ENCODE measurements around the gene GABBR2.

GABBR2 gene

DNA sequence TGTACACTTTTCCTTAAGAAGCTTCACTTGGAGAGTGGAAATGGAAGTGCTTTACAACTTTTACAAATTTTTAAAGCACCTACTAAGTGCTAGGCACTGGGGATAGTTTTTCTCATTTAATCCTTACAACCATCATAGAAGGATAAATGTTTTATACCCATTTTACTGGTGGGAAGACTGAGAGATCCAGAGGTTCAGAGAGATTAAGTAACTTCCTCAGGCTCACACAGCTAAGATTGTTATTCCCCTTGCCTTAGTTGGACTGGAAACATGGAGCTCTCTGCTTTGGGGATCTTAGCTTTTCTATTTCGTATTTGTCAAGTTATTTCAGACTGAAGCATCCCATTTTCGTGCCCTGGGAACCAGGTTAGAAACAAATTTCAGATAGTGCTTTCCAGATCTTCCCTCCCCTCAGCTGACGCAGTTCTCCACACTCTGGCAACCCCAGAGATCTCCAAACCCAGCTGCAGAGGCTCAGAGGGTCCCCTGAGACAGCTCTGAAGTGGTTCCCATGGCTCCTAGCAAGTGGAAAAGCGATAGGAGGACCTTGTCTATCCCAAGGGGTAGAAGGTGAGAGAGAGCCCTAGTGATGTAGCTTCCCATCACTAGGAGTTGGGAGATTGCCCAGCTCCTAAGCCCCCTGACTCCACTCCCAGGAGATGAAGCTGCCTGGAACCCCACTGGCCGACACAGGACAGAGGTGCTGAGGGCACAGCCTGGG is 16.2 kb upstream of the GABBR2 start:
- in situ Hi-C loops (cut with MboI; ENCODE audit: low sequenced_read_pairs): no loop called here

- in situ Hi-C loops (cut with MboI; ENCODE audit: low sequenced_read_pairs): no loop called here
Measured at GRCh38 chr9:98721643-98722042, 12.9 kb upstream of the GABBR2 start.

DNA sequence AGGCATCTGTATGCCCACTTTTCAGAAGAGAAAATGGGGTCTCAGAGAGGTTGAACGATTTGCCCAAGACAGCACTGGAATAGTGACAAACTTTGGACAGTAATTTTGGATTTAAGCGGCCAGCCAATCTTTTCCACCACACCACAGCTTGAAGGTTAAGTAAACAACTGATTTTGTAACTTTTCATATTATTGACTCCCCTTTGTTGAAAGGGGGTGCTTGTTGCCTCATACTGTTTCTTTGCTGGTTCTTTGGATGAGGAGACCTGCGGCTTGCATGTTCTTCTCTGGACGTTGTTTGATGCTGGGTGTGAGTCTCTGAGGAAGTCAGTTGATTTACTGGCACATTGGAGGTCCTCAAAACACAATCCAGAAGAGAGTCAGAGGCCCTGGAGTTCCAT is 11.7 kb upstream of the GABBR2 start:
- in situ Hi-C loops (cut with MboI; ENCODE audit: low sequenced_read_pairs): no loop called here

GRCh38 chr9:98719055-98719454 is 10.3 kb upstream of the GABBR2 start:
- in situ Hi-C loops (cut with MboI; ENCODE audit: low sequenced_read_pairs): no loop called here

DNA sequence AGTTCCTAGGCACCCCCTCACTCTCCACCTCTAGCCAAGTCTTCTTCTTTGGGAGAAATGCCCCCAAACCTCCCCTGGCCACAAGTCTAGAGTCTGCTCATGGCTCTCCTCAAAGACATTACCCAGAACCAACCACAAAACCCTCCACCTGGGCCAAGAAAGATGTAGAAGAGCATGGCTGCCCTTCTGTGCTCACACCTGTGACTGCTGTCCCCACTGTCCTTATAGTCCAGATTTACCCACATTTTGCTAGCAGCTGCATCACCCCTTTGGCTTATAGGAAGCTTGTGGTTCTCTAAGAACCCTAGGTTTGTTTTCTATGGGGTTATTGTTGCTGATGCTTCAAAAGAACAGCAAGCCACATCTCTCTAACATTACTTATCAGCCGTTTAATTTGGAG is 6.1 kb upstream of the GABBR2 start:
- in situ Hi-C loops (cut with MboI; ENCODE audit: low sequenced_read_pairs): no loop called here

DNA sequence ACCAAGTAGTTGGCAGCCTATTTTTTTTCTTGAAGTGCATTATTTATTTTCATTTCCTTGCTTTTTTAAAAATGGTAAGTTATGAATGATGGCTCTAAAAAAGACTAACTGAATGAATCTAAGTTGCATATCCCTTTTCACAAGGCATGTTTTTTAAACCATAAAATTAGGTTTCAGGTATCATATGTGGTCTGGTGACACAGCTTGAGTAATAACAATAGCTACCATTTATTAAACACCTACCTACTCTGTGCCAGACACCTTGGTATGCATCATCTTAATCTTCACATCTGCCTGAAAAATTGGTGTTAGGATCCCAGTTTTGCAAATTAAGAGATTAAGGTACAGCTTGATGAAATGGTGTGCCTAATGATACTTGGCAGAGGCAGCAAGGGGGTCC is 4.3 kb upstream of the GABBR2 start:
- in situ Hi-C loops (cut with MboI; ENCODE audit: low sequenced_read_pairs): no loop called here

- in situ Hi-C loops (cut with MboI; ENCODE audit: low sequenced_read_pairs): no loop called here
Measured at GRCh38 chr9:98709968-98710965, 1.5 kb upstream of the GABBR2 start.

DNA sequence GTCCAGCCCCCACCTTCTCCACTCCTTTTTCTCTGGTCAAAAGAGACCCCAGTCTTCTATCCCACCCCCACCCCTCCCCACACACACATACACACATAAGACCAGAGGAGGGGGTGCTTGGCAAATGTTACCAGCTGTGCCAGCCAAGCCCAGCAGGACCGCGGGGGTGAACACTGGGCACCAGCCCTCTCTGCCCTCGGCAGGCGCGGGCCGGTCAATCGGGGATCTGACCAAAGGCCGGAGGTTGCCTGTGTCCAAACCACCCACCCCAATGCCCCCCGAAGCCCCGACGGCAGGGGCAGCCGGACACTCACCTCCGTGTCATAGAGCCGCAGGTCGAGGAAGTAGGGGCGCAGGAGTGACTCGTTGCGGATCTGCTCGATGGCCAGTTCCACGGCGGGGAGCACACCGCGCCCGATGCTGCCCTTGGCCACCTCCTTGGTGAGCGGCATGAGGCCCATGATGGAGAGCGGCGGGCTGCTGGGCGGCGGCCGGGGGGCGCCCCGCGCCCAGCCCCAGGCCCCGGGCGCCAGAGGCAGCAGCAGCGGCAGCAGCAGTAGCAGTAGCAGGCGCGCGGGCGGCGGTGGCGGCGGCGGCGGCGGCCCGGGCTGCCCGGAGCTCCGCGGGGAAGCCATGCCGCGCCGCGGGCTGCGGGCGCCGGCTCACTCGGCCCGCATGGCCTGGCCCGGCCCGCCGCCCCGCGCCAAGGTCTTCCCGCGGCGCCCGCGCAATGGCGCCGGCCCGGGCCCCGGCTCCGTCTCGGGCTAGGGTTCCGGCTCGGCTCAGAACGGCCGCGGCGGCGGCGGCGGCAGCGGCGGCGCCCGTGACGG is 417 bp downstream of the GABBR2 start:
- in situ Hi-C loops (cut with MboI; ENCODE audit: low sequenced_read_pairs): no loop called here

DNA sequence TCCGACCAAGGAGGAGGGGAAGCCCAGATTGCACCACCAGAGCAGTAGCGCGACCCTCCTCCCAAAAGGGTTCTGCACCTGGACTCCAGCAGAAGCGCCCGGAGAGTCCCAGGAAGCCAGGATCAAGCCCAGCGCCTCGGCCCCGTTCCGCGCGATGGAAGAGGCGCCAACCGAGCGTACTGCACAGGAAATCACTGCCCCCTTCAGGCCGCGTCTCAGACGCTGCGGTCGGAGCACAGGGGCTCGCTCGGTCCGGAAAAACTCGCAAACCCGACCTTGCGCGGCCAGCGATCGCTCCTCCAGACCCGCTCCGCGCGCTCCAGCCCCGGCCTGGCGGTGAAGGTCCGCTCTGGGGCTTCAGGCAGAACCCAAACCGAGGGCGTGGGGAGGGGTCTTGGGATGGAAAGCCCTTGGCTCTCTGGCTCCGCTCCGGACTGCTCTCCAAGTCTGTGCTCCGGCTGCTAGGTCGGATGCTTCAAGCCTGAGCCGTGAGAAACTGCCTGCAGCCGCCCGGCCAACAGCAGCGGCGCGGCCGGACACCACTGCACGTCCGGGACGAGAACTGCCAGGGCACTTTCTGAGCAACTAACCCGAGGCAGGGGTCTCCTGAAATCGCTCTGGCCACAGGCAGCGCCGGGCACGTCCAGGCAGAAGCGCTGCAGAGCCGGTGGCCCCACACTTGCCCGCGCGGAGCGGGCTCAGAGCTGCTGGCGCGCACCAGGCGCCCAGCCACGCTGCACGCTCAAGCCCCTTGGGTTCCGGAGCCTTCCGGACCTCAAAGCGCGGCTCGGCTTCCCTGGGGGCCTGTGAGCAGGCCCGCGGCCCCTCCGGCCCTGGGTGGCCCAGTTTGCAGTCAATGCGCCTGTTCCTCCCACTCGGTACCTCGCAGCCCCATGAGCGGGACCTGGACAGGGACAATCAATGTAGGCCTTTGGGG is 1.3 kb downstream of the GABBR2 start:
- in situ Hi-C loops (cut with MboI; ENCODE audit: low sequenced_read_pairs): no loop called here

- in situ Hi-C loops (cut with MboI; ENCODE audit: low sequenced_read_pairs): no loop called here
Measured at GRCh38 chr9:98706651-98707165, 2.0 kb downstream of the GABBR2 start.

DNA sequence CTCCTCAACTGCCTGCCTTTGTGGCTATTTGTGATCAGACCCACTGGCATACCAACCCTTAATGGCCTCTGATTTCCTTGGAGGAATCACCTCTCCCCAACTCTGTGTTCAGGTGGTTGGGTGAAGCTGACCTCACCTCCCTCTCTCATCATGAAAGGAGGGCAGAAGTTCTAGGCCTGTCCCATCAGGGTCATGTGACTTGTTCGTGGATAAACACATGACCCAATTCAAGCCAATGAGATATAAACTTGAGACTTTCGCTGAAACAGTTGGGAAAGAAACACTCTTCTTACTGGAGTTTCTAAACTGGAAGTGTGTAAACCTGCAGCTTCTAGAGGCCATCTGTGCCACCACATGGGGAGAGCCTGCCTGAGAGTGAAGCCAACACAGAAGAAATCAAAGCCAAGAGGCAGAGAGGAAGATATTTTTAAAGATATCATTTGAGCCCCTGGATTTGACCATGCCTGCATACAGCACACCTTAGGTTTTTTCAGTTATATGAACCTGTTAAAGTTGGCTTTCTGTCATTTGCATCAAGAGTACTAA is 5.8 kb downstream of the GABBR2 start:
- in situ Hi-C loops (cut with MboI; ENCODE audit: low sequenced_read_pairs): no loop called here

- in situ Hi-C loops (cut with MboI; ENCODE audit: low sequenced_read_pairs): no loop called here
Measured at GRCh38 chr9:98702340-98702739, 6.4 kb downstream of the GABBR2 start.

GRCh38 chr9:98701576-98701975 is 7.2 kb downstream of the GABBR2 start:
- in situ Hi-C loops (cut with MboI; ENCODE audit: low sequenced_read_pairs): no loop called here

DNA sequence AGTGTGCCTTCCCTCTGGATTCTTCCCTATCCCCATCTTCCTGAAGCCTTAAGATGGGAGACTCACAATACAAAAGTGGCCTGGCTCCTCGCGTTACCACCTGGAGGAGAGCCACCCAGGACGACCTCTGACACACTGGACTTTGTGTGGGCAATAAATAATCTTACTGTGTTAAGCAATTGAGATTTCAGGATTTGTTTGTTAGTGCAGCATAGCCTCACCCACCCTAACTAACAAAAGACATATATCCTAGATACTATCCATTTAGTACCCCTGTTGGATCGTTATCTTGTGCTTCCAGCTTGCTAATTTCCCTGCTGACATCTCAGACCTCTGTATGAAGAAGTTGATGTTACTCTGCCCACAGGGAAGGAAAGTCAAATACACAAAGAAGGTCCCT is 7.9 kb downstream of the GABBR2 start:
- in situ Hi-C loops (cut with MboI; ENCODE audit: low sequenced_read_pairs): no loop called here

GRCh38 chr9:98698856-98699255 is 9.9 kb downstream of the GABBR2 start:
- in situ Hi-C loops (cut with MboI; ENCODE audit: low sequenced_read_pairs): no loop called here

DNA sequence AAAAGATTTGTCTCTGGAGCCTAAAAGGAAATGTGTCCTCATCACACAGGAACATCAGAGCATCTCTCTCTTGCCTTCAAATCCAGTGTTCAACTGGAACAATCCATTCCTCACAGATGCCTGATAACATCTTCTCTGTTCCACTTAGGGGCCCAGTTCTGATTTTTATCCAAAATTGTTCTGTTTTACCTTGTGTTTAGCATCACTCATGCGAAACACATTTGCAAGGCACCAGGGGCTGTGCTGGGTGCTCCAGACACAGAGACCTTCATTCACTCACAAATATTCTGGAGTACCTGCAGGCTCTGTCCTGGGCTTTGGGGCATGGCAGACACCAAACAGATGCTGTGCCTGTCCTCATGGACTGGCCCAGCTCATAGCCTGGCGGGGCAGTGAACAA is 13.8 kb downstream of the GABBR2 start:
- in situ Hi-C loops (cut with MboI; ENCODE audit: low sequenced_read_pairs): no loop called here

- in situ Hi-C loops (cut with MboI; ENCODE audit: low sequenced_read_pairs): no loop called here
Measured at GRCh38 chr9:98692392-98692791, 16.3 kb downstream of the GABBR2 start.

- in situ Hi-C loops (cut with MboI; ENCODE audit: low sequenced_read_pairs): no loop called here
Measured at GRCh38 chr9:98691890-98692289, 16.8 kb downstream of the GABBR2 start.

- in situ Hi-C loops (cut with MboI; ENCODE audit: low sequenced_read_pairs): no loop called here
Measured at GRCh38 chr9:98690686-98691085, 18.0 kb downstream of the GABBR2 start.
